ENCODE results near the gene CLCN3. TPM values are rescaled to one million over a fixed set of nuclear protein-coding genes. Genes with fewer than 3 reads are reported as not detected.

The CLCN3 gene
- total RNA-seq, 3 donors from 2014 or later (not counting 1 experiment from before 2014, with no cell fraction given), result 20.7 to 26.0 (median 21.0) TPM

- DNase-seq (peak in 1 of 2 donors; percentile 10), ATAC-seq (no peak)
- TF ChIP-seq CTCF (IDR thresholded peaks at IDR 0.05), result no peak
- intact Hi-C loops (cut with micrococcal nuclease), result loop anchor here (10.0 kb wide), 1 partner anchor 744 kb away; the partner anchor contains the start of gene CBR4
- Mint-ChIP-seq H3K4me1 (peaks cover 35 to 37% of the 10 kb centered on the region in 2 donors), H3K36me3 (no peaks in the 10 kb centered on the region), H3K9me3 (no peaks in the 10 kb centered on the region), H3K27ac (peak overlapping the region; percentile 17 to 81), H3K27me3 (ENCODE audit: low read depth in 2 of 2) (no peaks in the 10 kb centered on the region), H3K4me3 (peak overlapping the region; percentile 87)
- H3K27me3 ChIP-seq (ENCODE audit: control insufficient read depth, insufficient read depth, low read length), result no peaks in the 10 kb centered on the region
- H3K36me3 ChIP-seq (ENCODE audit: control insufficient read depth, insufficient read depth, low read length), result no peaks in the 10 kb centered on the region
- no peak overlapping the region for H3K27ac ChIP-seq (ENCODE audit: low read length)
- peaks cover 16% of the 10 kb centered on the region for H3K4me1 ChIP-seq (ENCODE audit: control insufficient read depth, insufficient read depth, low read length)
- H3K9me3 ChIP-seq (ENCODE audit: control insufficient read depth, insufficient read depth, low read length), result no peaks in the 10 kb centered on the region
- 80% methylated on average over 11 of the region's 11 CpGs for WGBS (ENCODE audit: insufficient coverage)
- H3K4me3 ChIP-seq (ENCODE audit: low read length), result no peak overlapping the region
Measured at GRCh38 chr4:169758401-169758962, 138.1 kb downstream of the CLCN3 start.

DNA sequence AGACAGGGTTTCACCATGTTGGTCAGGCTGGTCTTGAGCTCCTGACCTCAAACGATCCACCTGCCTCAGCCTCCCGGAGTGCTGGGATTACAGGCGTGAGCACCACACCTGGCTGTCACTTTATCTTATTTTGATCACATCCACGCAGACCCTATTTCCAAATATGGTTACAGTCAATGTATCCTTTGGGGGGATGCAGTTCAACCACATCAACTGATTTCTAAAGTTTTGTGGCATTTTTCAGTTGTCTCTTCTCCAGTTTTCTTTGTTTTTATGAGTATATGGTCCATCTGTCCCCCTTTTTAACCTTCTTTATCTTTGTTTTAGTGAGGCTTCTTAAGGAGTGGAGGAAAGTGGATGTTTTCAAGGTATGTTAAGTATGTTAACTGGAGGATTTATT, 141.5 kb downstream of the CLCN3 start:
- H3K4me3 Mint-ChIP-seq, result no peak overlapping the region

GRCh38 chr4:169765835-169766234, 145.5 kb downstream of the CLCN3 start:
- no peak overlapping the region for H3K4me3 ChIP-seq (ENCODE audit: low read length)
- no peaks in the 10 kb centered on the region for H3K9me3 ChIP-seq (ENCODE audit: control insufficient read depth, insufficient read depth, low read length)
- no peaks in the 10 kb centered on the region for H3K27me3 ChIP-seq (ENCODE audit: control insufficient read depth, insufficient read depth, low read length)
- Mint-ChIP-seq H3K9me3 (no peaks in the 10 kb centered on the region), H3K27me3 (ENCODE audit: low read depth in 2 of 2) (peaks cover 6 to 15% of the 10 kb centered on the region in 2 donors), H3K4me3 (no peak overlapping the region), H3K27ac (no peak overlapping the region), H3K36me3 (no peaks in the 10 kb centered on the region), H3K4me1 (peaks cover 3 to 4% of the 10 kb centered on the region in 2 donors)
- intact Hi-C loops (cut with micrococcal nuclease), result no loop called here
- H3K27ac ChIP-seq (ENCODE audit: low read length), result no peak overlapping the region
- H3K36me3 ChIP-seq (ENCODE audit: control insufficient read depth, insufficient read depth, low read length), result no peaks in the 10 kb centered on the region
- ATAC-seq (no peak), DNase-seq (no peak)
- H3K4me1 ChIP-seq (ENCODE audit: control insufficient read depth, insufficient read depth, low read length), result no peaks in the 10 kb centered on the region
- WGBS (ENCODE audit: insufficient coverage), result 92% methylated on average over 2 of the region's 2 CpGs
- no peak for TF ChIP-seq CTCF (IDR thresholded peaks at IDR 0.05)

More for the DNA sequence above, 141.5 kb downstream of the CLCN3 start:
- no peak for TF ChIP-seq CTCF (IDR thresholded peaks at IDR 0.05)
- Mint-ChIP-seq H3K4me1 (peaks cover 13 to 19% of the 10 kb centered on the region in 2 donors), H3K36me3 (no peaks in the 10 kb centered on the region), H3K27ac (no peak overlapping the region), H3K27me3 (ENCODE audit: low read depth in 2 of 2) (peaks cover 0 to 3% of the 10 kb centered on the region in 2 donors), H3K9me3 (no peaks in the 10 kb centered on the region)
- Histone ChIP-seq H3K9me3 (ENCODE audit: control insufficient read depth, insufficient read depth, low read length) (no peaks in the 10 kb centered on the region), H3K4me1 (ENCODE audit: control insufficient read depth, insufficient read depth, low read length) (peaks cover 15% of the 10 kb centered on the region), H3K27ac (ENCODE audit: low read length) (no peak overlapping the region), H3K36me3 (ENCODE audit: control insufficient read depth, insufficient read depth, low read length) (no peaks in the 10 kb centered on the region), H3K4me3 (ENCODE audit: low read length) (no peak overlapping the region), H3K27me3 (ENCODE audit: control insufficient read depth, insufficient read depth, low read length) (no peaks in the 10 kb centered on the region)
- intact Hi-C loops (cut with micrococcal nuclease), result no loop called here
- DNase-seq (no peak), ATAC-seq (no peak)
- 43% methylated on average over 3 of the region's 4 CpGs for WGBS (ENCODE audit: insufficient coverage)

GRCh38 chr4:169766741-169767140, 146.4 kb downstream of the CLCN3 start:
- intact Hi-C loops (cut with micrococcal nuclease), result no loop called here
- WGBS (ENCODE audit: insufficient coverage), result 87% methylated on average over 3 of the region's 3 CpGs
- Mint-ChIP-seq H3K36me3 (no peaks in the 10 kb centered on the region), H3K4me1 (peaks cover 5% of the 10 kb centered on the region in 2 donors), H3K27me3 (ENCODE audit: low read depth in 2 of 2) (peaks cover 6 to 17% of the 10 kb centered on the region in 2 donors), H3K9me3 (no peaks in the 10 kb centered on the region), H3K27ac (no peak overlapping the region), H3K4me3 (no peak overlapping the region)
- Histone ChIP-seq H3K4me3 (ENCODE audit: low read length) (no peak overlapping the region), H3K27ac (ENCODE audit: low read length) (no peak overlapping the region), H3K27me3 (ENCODE audit: control insufficient read depth, insufficient read depth, low read length) (no peaks in the 10 kb centered on the region), H3K36me3 (ENCODE audit: control insufficient read depth, insufficient read depth, low read length) (no peaks in the 10 kb centered on the region), H3K9me3 (ENCODE audit: control insufficient read depth, insufficient read depth, low read length) (no peaks in the 10 kb centered on the region), H3K4me1 (ENCODE audit: control insufficient read depth, insufficient read depth, low read length) (no peaks in the 10 kb centered on the region)
- TF ChIP-seq CTCF (IDR thresholded peaks at IDR 0.05), result no peak
- DNase-seq (no peak), ATAC-seq (no peak)
